HepG2 (cell line): ENCODE data around the gene LINC00237. TPM values are rescaled to one million over a fixed set of nuclear protein-coding genes. Genes with fewer than 3 reads are reported as not detected.

Experiments used
- ERF ChIP-seq: IDR thresholded peaks from 2 replicates; pipeline ENCODE4 v1.6.1; 2018; ENCODE audit warnings: missing biosample characterization, missing genetic modification reagents
- HCFC1 ChIP-seq: fragments of 150-350 bp; IDR thresholded peaks from 2 replicates; pipeline ENCODE4 v1.6.1; 2014; ENCODE audit warnings: low read depth, low read length
- PHF5A ChIP-seq: IDR thresholded peaks from one replicate; pipeline ENCODE4 v1.6.1; 2018; ENCODE audit warnings: low read depth, missing genetic modification reagents; ENCODE audit not compliant: unreplicated experiment
- RCOR2 ChIP-seq: IDR thresholded peaks from 2 replicates; pipeline ENCODE4 v1.6.1; 2016; ENCODE audit warnings: missing biosample characterization, missing genetic modification reagents
- SAFB2 ChIP-seq: sonication (generic); formaldehyde crosslinking; IDR thresholded peaks from 2 replicates; pipeline ENCODE4 v1.5.1; 2020; ENCODE audit warnings: missing genetic modification reagents, low read depth, mild to moderate bottlenecking, borderline replicate concordance
- SRSF1 ChIP-seq: fragments of 200-400 bp; formaldehyde crosslinking; optimal IDR thresholded peaks from 2 replicates; pipeline ENCODE3; 2017; ENCODE audit warnings: mild to moderate bottlenecking, low read depth, low read length, moderate library complexity
- TIGD3 ChIP-seq: sonication (generic); formaldehyde crosslinking; IDR thresholded peaks from 2 replicates; pipeline ENCODE4 v1.5.1; 2020; ENCODE audit warnings: mild to moderate bottlenecking, missing genetic modification reagents, borderline replicate concordance
- ZNF121 ChIP-seq: sonication (generic); formaldehyde crosslinking; IDR thresholded peaks from 2 replicates; pipeline ENCODE4 v1.5.0; 2020; ENCODE audit warnings: mild to moderate bottlenecking, missing genetic modification reagents
- ZNF563 ChIP-seq: sonication (generic); formaldehyde crosslinking; IDR thresholded peaks from 2 replicates; pipeline ENCODE4 v1.8.0; 2022; ENCODE audit warnings: mild to moderate bottlenecking, moderate library complexity, missing genetic modification reagents
- ZNF619 ChIP-seq: sonication (generic); formaldehyde crosslinking; IDR thresholded peaks from 2 replicates; pipeline ENCODE4 v1.4.0; 2020; ENCODE audit warnings: mild to moderate bottlenecking, missing genetic modification reagents
- ZNF839 ChIP-seq: sonication (generic); formaldehyde crosslinking; IDR thresholded peaks from 2 replicates; pipeline ENCODE4 v1.4.0; 2020; ENCODE audit warnings: missing genetic modification reagents, mild to moderate bottlenecking, borderline replicate concordance
- polyA plus RNA-seq, 8 experiments: library from polyadenylated mRNA; depleted of rRNA in 3 of 8; stranded (reverse) in 7 of 8; unstranded in 1 of 8; fragments of >200 nt; fragmentation: Illumina TruSeq in 4 of 8; extraction: Trizol in 4 of 8; gene quantifications; 2 replicates each; pipeline versions ENCODE4 v1.2.1 to v1.2.3, GENCODE V29; 2011 to 2016; ENCODE audit warnings: low read depth in 4 of 8, missing spikeins in 1 of 8, mixed read lengths in 1 of 8; ENCODE audit not compliant: insufficient read depth in 1 of 8
- total RNA-seq, 5 experiments: library from RNA; depleted of rRNA; stranded (reverse); fragments of >200 nt; fragmentation: Illumina TruSeq; extraction: Trizol; gene quantifications; 2 replicates each; pipeline ENCODE4 v1.2.3, GENCODE V29; 2016; ENCODE audit warnings: low read depth in 1 of 5
- TF ChIP-seq, protein P1 (sequence below): sonication (generic); formaldehyde crosslinking; IDR thresholded peaks from 2 replicates; pipeline ENCODE4 v1.8.1; 2023; ENCODE audit warnings: mild to moderate bottlenecking, inconsistent platforms, moderate library complexity, missing genetic modification reagents, borderline replicate concordance
- TF ChIP-seq, protein P2 (sequence below): sonication (generic); formaldehyde crosslinking; IDR thresholded peaks from 2 replicates; pipeline ENCODE4 v1.5.0; 2020; ENCODE audit warnings: missing genetic modification reagents, mild to moderate bottlenecking, borderline replicate concordance
- TF ChIP-seq, protein P3 (sequence below): sonication (generic); formaldehyde crosslinking; IDR thresholded peaks from 2 replicates; pipeline ENCODE4; 2020; ENCODE audit warnings: missing genetic modification reagents, mild to moderate bottlenecking, borderline replicate concordance
- TF ChIP-seq, protein P4 (sequence below): sonication (generic); formaldehyde crosslinking; IDR thresholded peaks from 2 replicates; pipeline ENCODE4 v1.4.0; 2020; ENCODE audit warnings: missing genetic modification reagents, low read depth, mild to moderate bottlenecking, borderline replicate concordance
- TF ChIP-seq, protein P5 (sequence below): sonication (generic); formaldehyde crosslinking; IDR thresholded peaks from 2 replicates; pipeline ENCODE4 v1.4.0; 2020; ENCODE audit warnings: missing genetic modification reagents
- TF ChIP-seq, protein P6 (sequence below): sonication (generic); formaldehyde crosslinking; IDR thresholded peaks from 2 replicates; pipeline ENCODE4 v1.8.0; 2022; ENCODE audit warnings: mild to moderate bottlenecking, missing genetic modification reagents, borderline replicate concordance

Gene LINC00237
- total and polyA plus RNA-seq, 2 of the 13 experiments (the other 11 are each of a cell fraction or from before 2014, with no cell fraction given): not detected

- TF ChIP-seq, protein P1, sequence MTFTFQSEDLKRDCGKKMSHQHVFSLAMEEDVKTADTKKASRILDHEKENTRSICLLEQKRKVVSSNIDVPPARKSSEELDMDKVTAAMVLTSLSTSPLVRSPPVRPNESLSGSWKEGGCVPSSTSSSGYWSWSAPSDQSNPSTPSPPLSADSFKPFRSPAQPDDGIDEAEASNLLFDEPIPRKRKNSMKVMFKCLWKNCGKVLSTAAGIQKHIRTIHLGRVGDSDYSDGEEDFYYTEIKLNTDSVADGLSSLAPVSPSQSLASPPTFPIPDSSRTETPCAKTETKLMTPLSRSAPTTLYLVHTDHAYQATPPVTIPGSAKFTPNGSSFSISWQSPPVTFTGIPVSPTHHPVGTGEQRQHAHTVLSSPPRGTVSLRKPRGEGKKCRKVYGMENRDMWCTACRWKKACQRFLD (CRISPR knock-in tag): peak; percentile 54; the same call in 1 of the 2 replicates
- TF ChIP-seq, protein P2, sequence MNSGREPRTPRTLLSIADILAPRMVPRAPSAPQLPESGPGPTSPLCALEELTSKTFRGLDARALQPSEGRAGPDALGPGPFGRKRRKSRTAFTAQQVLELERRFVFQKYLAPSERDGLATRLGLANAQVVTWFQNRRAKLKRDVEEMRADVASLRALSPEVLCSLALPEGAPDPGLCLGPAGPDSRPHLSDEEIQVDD (CRISPR knock-in tag): peak; percentile 85; the same call in 1 of the 2 replicates
- TF ChIP-seq, protein P3, sequence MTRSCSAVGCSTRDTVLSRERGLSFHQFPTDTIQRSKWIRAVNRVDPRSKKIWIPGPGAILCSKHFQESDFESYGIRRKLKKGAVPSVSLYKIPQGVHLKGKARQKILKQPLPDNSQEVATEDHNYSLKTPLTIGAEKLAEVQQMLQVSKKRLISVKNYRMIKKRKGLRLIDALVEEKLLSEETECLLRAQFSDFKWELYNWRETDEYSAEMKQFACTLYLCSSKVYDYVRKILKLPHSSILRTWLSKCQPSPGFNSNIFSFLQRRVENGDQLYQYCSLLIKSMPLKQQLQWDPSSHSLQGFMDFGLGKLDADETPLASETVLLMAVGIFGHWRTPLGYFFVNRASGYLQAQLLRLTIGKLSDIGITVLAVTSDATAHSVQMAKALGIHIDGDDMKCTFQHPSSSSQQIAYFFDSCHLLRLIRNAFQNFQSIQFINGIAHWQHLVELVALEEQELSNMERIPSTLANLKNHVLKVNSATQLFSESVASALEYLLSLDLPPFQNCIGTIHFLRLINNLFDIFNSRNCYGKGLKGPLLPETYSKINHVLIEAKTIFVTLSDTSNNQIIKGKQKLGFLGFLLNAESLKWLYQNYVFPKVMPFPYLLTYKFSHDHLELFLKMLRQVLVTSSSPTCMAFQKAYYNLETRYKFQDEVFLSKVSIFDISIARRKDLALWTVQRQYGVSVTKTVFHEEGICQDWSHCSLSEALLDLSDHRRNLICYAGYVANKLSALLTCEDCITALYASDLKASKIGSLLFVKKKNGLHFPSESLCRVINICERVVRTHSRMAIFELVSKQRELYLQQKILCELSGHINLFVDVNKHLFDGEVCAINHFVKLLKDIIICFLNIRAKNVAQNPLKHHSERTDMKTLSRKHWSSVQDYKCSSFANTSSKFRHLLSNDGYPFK (CRISPR knock-in tag): peak; percentile 44; the same call in 1 of the 2 replicates
- peak; percentile 93 for TF ChIP-seq ZNF619
- TF ChIP-seq, protein P4, sequence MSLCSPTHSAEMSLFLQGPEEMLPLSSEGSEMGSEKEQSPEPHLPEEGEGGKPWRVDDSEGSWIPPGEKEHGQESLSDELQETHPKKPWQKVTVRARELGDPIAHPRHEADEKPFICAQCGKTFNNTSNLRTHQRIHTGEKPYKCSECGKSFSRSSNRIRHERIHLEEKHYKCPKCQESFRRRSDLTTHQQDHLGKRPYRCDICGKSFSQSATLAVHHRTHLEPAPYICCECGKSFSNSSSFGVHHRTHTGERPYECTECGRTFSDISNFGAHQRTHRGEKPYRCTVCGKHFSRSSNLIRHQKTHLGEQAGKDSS (CRISPR knock-in tag): peak; percentile 36; the same call in 1 of the 2 replicates
- TF ChIP-seq, protein P5, sequence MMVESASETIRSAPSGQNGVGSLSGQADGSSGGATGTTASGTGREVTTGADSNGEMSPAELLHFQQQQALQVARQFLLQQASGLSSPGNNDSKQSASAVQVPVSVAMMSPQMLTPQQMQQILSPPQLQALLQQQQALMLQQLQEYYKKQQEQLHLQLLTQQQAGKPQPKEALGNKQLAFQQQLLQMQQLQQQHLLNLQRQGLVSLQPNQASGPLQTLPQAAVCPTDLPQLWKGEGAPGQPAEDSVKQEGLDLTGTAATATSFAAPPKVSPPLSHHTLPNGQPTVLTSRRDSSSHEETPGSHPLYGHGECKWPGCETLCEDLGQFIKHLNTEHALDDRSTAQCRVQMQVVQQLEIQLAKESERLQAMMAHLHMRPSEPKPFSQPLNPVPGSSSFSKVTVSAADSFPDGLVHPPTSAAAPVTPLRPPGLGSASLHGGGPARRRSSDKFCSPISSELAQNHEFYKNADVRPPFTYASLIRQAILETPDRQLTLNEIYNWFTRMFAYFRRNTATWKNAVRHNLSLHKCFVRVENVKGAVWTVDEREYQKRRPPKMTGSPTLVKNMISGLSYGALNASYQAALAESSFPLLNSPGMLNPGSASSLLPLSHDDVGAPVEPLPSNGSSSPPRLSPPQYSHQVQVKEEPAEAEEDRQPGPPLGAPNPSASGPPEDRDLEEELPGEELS: peak; percentile 91
- TF ChIP-seq SRSF1: peak; percentile 91
- peak; percentile 69; the same call in 1 of the 2 replicates for TF ChIP-seq SAFB2 (CRISPR knock-in tag)
- peak; percentile 85; the same call in 1 of the 2 replicates for TF ChIP-seq ZNF563
- TF ChIP-seq TIGD3 (CRISPR knock-in tag): no peak; the same call in 1 of the 2 replicates
- 0 out of 2 replicates have a peak, but pooled peaks have one; percentile 37 for TF ChIP-seq HCFC1
- no peak for TF ChIP-seq PHF5A (CRISPR knock-in tag)
- TF ChIP-seq, protein P6, sequence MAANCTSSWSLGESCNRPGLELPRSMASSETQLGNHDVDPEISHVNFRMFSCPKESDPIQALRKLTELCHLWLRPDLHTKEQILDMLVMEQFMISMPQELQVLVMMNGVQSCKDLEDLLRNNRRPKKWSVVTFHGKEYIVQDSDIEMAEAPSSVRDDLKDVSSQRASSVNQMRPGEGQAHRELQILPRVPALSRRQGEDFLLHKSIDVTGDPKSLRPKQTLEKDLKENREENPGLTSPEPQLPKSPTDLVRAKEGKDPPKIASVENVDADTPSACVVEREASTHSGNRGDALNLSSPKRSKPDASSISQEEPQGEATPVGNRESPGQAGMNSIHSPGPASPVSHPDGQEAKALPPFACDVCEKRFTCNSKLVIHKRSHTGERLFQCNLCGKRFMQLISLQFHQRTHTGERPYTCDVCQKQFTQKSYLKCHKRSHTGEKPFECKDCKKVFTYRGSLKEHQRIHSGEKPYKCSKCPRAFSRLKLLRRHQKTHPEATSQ (CRISPR knock-in tag): peak; percentile 84; the same call in 1 of the 2 replicates
- TF ChIP-seq ZNF121 (CRISPR knock-in tag): no peak
- peak; percentile 87 for TF ChIP-seq ZNF839 (CRISPR knock-in tag)
- TF ChIP-seq ERF (CRISPR knock-in tag): peak; percentile 88
- TF ChIP-seq RCOR2 (CRISPR knock-in tag): 0 out of 2 replicates have a peak, but pooled peaks have one; percentile 6
These were observed 19.9 kb upstream of the LINC00237 start, which contains the start of gene KIZ (continued) for GRCh38 chr20:21125849-21126580.
